HEK293 (cell line): ENCODE measurements around the gene SMCR8.

Source experiments
- CTCF ChIA-PET: fragments of 350-600 bp; formaldehyde crosslinking; extraction: SDS; loops from one replicate; lab custom pipeline; 2021; ENCODE audit warnings: antibody characterized with exemption; lab: Yijun Ruan, JAX
- POLR2A ChIA-PET: fragments of 300-600 bp; formaldehyde crosslinking; extraction: SDS; loops from one replicate; lab custom pipeline; 2020; ENCODE audit warnings: antibody characterized with exemption, inconsistent platforms; lab: Yijun Ruan, JAX
- H3K27ac ChIP-seq: fragments of 200-500 bp; sonication (Bioruptor generic); 2 replicates; pipeline ENCODE4 v1.5.1; 2014; ENCODE audit warnings: low read depth, low read length, control low read depth, inconsistent platforms; ENCODE audit errors: extremely low read depth
- H3K36me3 ChIP-seq, 2 experiments: fragments of 200-500 bp in 1 of 2; sonication (Bioruptor generic) in 1 of 2; 1 replicate in 1 of 2; 2 replicates in 1 of 2; pipeline ENCODE4 v1.5.1; 2014 to 2017; ENCODE audit warnings: inconsistent platforms in 2 of 2, low read length in 2 of 2; ENCODE audit not compliant: control insufficient read depth in 2 of 2, insufficient read depth in 1 of 2
- H3K4me1 ChIP-seq: fragments of 200-500 bp; sonication (Bioruptor generic); 2 replicates; pipeline ENCODE4 v1.5.1; 2014; ENCODE audit warnings: mild to moderate bottlenecking, low read length, inconsistent platforms; ENCODE audit not compliant: control insufficient read depth, insufficient read depth
- H3K4me3 ChIP-seq: 2 replicates; pipeline ENCODE4 v1.5.1; 2011; ENCODE audit warnings: low read depth, mild to moderate bottlenecking, control low read depth, low read length, moderate library complexity
- H3K9me3 ChIP-seq: fragments of 200-500 bp; sonication (Bioruptor generic); 2 replicates; pipeline ENCODE4 v1.5.1; 2014; ENCODE audit warnings: low read depth, low read length, inconsistent platforms; ENCODE audit not compliant: control insufficient read depth, insufficient read depth
- GFI1B ChIP-seq: fragments of 450-650 bp; formaldehyde crosslinking; IDR thresholded peaks from 2 replicates; pipeline ENCODE4 v1.5.1; 2016; ENCODE audit warnings: missing biosample characterization, missing genetic modification characterization
- IKZF3 ChIP-seq: fragments of 450-650 bp; IDR thresholded peaks from 2 replicates; pipeline ENCODE4 v1.5.0; 2018; ENCODE audit warnings: missing biosample characterization, mild to moderate bottlenecking, missing genetic modification characterization, moderate library complexity
- OSR2 ChIP-seq: fragments of 450-650 bp; formaldehyde crosslinking; IDR thresholded peaks from 2 replicates; pipeline ENCODE4 v1.5.1; 2016; ENCODE audit warnings: missing biosample characterization, missing genetic modification characterization
- ZBTB1 ChIP-seq: fragments of 450-650 bp; formaldehyde crosslinking; IDR thresholded peaks from 2 replicates; pipeline ENCODE4 v1.5.1; 2016; ENCODE audit warnings: missing biosample characterization, missing genetic modification characterization
- ZBTB11 ChIP-seq: fragments of 450-650 bp; formaldehyde crosslinking; conservative IDR thresholded peaks from 2 replicates; pipeline ENCODE4 v1.5.1; 2016; ENCODE audit warnings: low read depth, missing biosample characterization, missing genetic modification characterization
- ZBTB48 ChIP-seq: fragments of 450-650 bp; formaldehyde crosslinking; IDR thresholded peaks from 2 replicates; pipeline ENCODE4 v1.5.1; 2016; ENCODE audit warnings: missing biosample characterization, missing genetic modification characterization
- ZFP3 ChIP-seq: fragments of 450-650 bp; formaldehyde crosslinking; IDR thresholded peaks from 2 replicates; pipeline ENCODE4 v1.5.1; 2016; ENCODE audit warnings: low read depth, missing biosample characterization, missing genetic modification characterization
- ZNF148 ChIP-seq: fragments of 450-650 bp; formaldehyde crosslinking; IDR thresholded peaks from 2 replicates; pipeline ENCODE4 v1.5.0; 2017; ENCODE audit warnings: missing biosample characterization, missing genetic modification characterization, borderline replicate concordance
- ZNF341 ChIP-seq: fragments of 450-650 bp; formaldehyde crosslinking; IDR thresholded peaks from 2 replicates; pipeline ENCODE4; 2016; ENCODE audit warnings: low read depth, missing biosample characterization, missing genetic modification characterization
- ZNF398 ChIP-seq: fragments of 450-650 bp; formaldehyde crosslinking; IDR thresholded peaks from 2 replicates; pipeline ENCODE4 v1.5.1; 2017; ENCODE audit warnings: missing biosample characterization, missing genetic modification characterization
- ZNF404 ChIP-seq: fragments of 450-650 bp; formaldehyde crosslinking; IDR thresholded peaks from 2 replicates; pipeline ENCODE4 v1.5.1; 2017; ENCODE audit warnings: missing biosample characterization, missing genetic modification characterization
- ZNF433 ChIP-seq: fragments of 450-650 bp; formaldehyde crosslinking; IDR thresholded peaks from 2 replicates; pipeline ENCODE4 v1.5.1; 2016; ENCODE audit warnings: missing biosample characterization, missing genetic modification characterization, low read depth
- ZNF514 ChIP-seq: fragments of 450-650 bp; formaldehyde crosslinking; IDR thresholded peaks from 2 replicates; pipeline ENCODE4 v1.5.1; 2016; ENCODE audit warnings: missing biosample characterization, missing genetic modification characterization
- ZNF530 ChIP-seq: fragments of 450-650 bp; formaldehyde crosslinking; IDR thresholded peaks from 2 replicates; pipeline ENCODE4 v1.5.1; 2016; ENCODE audit warnings: low read depth, missing biosample characterization, missing genetic modification characterization
- ZNF544 ChIP-seq: fragments of 450-650 bp; formaldehyde crosslinking; IDR thresholded peaks from 2 replicates; pipeline ENCODE4 v1.5.0; 2017; ENCODE audit warnings: missing biosample characterization, missing genetic modification characterization
- ZNF580 ChIP-seq: fragments of 450-650 bp; formaldehyde crosslinking; IDR thresholded peaks from 2 replicates; pipeline ENCODE4 v1.5.1; 2016; ENCODE audit warnings: missing biosample characterization, missing genetic modification characterization
- ZNF776 ChIP-seq: fragments of 450-650 bp; formaldehyde crosslinking; IDR thresholded peaks from 2 replicates; pipeline ENCODE4 v1.5.0; 2017; ENCODE audit warnings: missing biosample characterization, missing genetic modification characterization, borderline replicate concordance
- TF ChIP-seq, protein P1 (sequence below): fragments of 450-650 bp; formaldehyde crosslinking; IDR thresholded peaks from 2 replicates; pipeline ENCODE4 v1.5.1; 2017; ENCODE audit warnings: missing biosample characterization, missing genetic modification characterization
- TF ChIP-seq, protein P2 (sequence below): fragments of 450-650 bp; formaldehyde crosslinking; IDR thresholded peaks from 2 replicates; pipeline ENCODE4 v1.5.1; 2016; ENCODE audit warnings: missing biosample characterization, missing genetic modification characterization

SMCR8 gene

GRCh38 chr17:18277076-18277475 lies 38.0 kb upstream of the SMCR8 start:
- CTCF ChIA-PET = no interaction called here
- no peak for TF ChIP-seq ZNF433 (tag by site-specific recombination)
- TF ChIP-seq ZNF404 (tag by site-specific recombination) = no peak
- H3K4me1 ChIP-seq = no peaks in the 10 kb centered on the region
- POLR2A ChIA-PET = no interaction called here
- no peaks in the 10 kb centered on the region for H3K9me3 ChIP-seq
- no peak overlapping the region for H3K27ac ChIP-seq
- H3K4me3 ChIP-seq = no peak overlapping the region
- H3K36me3 ChIP-seq = peaks cover 64 to 90% of the 10 kb centered on the region in 2 experiments

- Histone ChIP-seq H3K27ac (no peak overlapping the region), H3K36me3 (peaks cover 69 to 94% of the 10 kb centered on the region in 2 experiments), H3K4me1 (no peaks in the 10 kb centered on the region), H3K9me3 (no peaks in the 10 kb centered on the region), H3K4me3 (no peak overlapping the region)
- ChIA-PET CTCF (no interaction called here), POLR2A (no interaction called here)
- TF ChIP-seq ZBTB11 (tag by site-specific recombination) = no peak
- no peak for TF ChIP-seq ZNF514 (tag by site-specific recombination)
These were observed 36.2 kb upstream of the SMCR8 start for GRCh38 chr17:18278867-18279266.

GRCh38 chr17:18280249-18280648 lies 34.8 kb upstream of the SMCR8 start:
- H3K4me1 ChIP-seq = no peaks in the 10 kb centered on the region
- no peaks in the 10 kb centered on the region for H3K9me3 ChIP-seq
- H3K27ac ChIP-seq = no peak overlapping the region
- no peak overlapping the region for H3K4me3 ChIP-seq
- ChIA-PET POLR2A (no interaction called here), CTCF (interaction anchor here (1.2 kb wide), 1 partner anchor 13 kb away, joined by 3 read pairs; no protein-coding TSS in a partner anchor)
- peaks cover 69 to 96% of the 10 kb centered on the region in 2 experiments for H3K36me3 ChIP-seq
- TF ChIP-seq ZFP3 (tag by site-specific recombination) (no peak), GFI1B (tag by site-specific recombination) (no peak), ZNF148 (no peak), ZNF398 (no peak), OSR2 (no peak), ZNF580 (no peak), ZBTB1 (tag by site-specific recombination) (no peak), IKZF3 (tag by site-specific recombination) (no peak), ZBTB48 (no peak), ZNF776 (no peak), ZNF341 (tag by site-specific recombination) (no peak), ZNF544 (no peak), ZNF530 (tag by site-specific recombination) (no peak)
- TF ChIP-seq, protein P1, sequence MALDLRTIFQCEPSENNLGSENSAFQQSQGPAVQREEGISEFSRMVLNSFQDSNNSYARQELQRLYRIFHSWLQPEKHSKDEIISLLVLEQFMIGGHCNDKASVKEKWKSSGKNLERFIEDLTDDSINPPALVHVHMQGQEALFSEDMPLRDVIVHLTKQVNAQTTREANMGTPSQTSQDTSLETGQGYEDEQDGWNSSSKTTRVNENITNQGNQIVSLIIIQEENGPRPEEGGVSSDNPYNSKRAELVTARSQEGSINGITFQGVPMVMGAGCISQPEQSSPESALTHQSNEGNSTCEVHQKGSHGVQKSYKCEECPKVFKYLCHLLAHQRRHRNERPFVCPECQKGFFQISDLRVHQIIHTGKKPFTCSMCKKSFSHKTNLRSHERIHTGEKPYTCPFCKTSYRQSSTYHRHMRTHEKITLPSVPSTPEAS = no peak
- TF ChIP-seq, protein P2, sequence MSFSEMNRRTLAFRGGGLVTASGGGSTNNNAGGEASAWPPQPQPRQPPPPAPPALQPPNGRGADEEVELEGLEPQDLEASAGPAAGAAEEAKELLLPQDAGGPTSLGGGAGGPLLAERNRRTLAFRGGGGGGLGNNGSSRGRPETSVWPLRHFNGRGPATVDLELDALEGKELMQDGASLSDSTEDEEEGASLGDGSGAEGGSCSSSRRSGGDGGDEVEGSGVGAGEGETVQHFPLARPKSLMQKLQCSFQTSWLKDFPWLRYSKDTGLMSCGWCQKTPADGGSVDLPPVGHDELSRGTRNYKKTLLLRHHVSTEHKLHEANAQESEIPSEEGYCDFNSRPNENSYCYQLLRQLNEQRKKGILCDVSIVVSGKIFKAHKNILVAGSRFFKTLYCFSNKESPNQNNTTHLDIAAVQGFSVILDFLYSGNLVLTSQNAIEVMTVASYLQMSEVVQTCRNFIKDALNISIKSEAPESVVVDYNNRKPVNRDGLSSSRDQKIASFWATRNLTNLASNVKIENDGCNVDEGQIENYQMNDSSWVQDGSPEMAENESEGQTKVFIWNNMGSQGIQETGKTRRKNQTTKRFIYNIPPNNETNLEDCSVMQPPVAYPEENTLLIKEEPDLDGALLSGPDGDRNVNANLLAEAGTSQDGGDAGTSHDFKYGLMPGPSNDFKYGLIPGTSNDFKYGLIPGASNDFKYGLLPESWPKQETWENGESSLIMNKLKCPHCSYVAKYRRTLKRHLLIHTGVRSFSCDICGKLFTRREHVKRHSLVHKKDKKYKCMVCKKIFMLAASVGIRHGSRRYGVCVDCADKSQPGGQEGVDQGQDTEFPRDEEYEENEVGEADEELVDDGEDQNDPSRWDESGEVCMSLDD (tag by site-specific recombination) = no peak
